Measurements from ENCODE around the gene RNASEH1.

DNA sequence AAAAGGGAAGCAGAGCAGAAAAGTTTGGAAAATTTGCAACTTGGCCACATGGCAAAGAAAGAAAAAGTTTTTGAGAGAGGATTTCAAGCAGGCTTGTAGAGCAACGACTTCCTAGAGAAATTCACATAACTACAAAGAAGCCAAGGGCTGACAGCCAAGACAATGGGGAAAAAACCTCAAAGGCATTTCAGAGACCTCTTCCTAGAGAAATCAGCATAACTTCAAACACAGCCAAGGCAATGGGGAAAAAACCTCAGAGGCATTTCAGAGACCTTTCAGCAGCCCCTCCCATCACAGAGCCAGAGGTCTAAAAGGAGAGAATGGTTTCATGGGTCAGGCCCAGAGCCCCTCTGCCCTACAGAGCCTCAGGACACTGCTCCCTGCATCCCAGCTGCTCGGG, 46.0 kb downstream of the RNASEH1 start:
- no peak for TF ChIP-seq POLR2A (IDR thresholded peaks at IDR 0.05; ENCODE audit: insufficient read depth in 1 of 2, low read depth in 2 of 2, low read length in 2 of 2)
- no peak for TF ChIP-seq CHD2 (IDR thresholded peaks at IDR 0.05; ENCODE audit: low read depth, low read length)
- TF ChIP-seq ZNF619 (CRISPR knock-in tag; IDR thresholded peaks at IDR 0.05), result no peak
- no peak for TF ChIP-seq CHCHD3 (CRISPR knock-in tag; IDR thresholded peaks at IDR 0.05)
- TF ChIP-seq ZNF589 (CRISPR knock-in tag; conservative IDR thresholded peaks at IDR 0.05), result no peak
- TF ChIP-seq, protein P1, sequence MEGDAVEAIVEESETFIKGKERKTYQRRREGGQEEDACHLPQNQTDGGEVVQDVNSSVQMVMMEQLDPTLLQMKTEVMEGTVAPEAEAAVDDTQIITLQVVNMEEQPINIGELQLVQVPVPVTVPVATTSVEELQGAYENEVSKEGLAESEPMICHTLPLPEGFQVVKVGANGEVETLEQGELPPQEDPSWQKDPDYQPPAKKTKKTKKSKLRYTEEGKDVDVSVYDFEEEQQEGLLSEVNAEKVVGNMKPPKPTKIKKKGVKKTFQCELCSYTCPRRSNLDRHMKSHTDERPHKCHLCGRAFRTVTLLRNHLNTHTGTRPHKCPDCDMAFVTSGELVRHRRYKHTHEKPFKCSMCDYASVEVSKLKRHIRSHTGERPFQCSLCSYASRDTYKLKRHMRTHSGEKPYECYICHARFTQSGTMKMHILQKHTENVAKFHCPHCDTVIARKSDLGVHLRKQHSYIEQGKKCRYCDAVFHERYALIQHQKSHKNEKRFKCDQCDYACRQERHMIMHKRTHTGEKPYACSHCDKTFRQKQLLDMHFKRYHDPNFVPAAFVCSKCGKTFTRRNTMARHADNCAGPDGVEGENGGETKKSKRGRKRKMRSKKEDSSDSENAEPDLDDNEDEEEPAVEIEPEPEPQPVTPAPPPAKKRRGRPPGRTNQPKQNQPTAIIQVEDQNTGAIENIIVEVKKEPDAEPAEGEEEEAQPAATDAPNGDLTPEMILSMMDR (CRISPR knock-in tag; IDR thresholded peaks at IDR 0.05), result no peak
- no peak for TF ChIP-seq ZBTB44 (CRISPR knock-in tag; IDR thresholded peaks at IDR 0.05)
- no peak for TF ChIP-seq ZNF17 (CRISPR knock-in tag; IDR thresholded peaks at IDR 0.05)
- no peak for TF ChIP-seq YEATS4 (CRISPR knock-in tag; IDR thresholded peaks at IDR 0.05; ENCODE audit: borderline replicate concordance)
- no peak for TF ChIP-seq HNRNPK (IDR thresholded peaks at IDR 0.05; ENCODE audit: low read depth, low read length, poor library complexity, severe bottlenecking)
- TF ChIP-seq, protein P2, sequence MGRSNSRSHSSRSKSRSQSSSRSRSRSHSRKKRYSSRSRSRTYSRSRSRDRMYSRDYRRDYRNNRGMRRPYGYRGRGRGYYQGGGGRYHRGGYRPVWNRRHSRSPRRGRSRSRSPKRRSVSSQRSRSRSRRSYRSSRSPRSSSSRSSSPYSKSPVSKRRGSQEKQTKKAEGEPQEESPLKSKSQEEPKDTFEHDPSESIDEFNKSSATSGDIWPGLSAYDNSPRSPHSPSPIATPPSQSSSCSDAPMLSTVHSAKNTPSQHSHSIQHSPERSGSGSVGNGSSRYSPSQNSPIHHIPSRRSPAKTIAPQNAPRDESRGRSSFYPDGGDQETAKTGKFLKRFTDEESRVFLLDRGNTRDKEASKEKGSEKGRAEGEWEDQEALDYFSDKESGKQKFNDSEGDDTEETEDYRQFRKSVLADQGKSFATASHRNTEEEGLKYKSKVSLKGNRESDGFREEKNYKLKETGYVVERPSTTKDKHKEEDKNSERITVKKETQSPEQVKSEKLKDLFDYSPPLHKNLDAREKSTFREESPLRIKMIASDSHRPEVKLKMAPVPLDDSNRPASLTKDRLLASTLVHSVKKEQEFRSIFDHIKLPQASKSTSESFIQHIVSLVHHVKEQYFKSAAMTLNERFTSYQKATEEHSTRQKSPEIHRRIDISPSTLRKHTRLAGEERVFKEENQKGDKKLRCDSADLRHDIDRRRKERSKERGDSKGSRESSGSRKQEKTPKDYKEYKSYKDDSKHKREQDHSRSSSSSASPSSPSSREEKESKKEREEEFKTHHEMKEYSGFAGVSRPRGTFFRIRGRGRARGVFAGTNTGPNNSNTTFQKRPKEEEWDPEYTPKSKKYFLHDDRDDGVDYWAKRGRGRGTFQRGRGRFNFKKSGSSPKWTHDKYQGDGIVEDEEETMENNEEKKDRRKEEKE (IDR thresholded peaks at IDR 0.05), result no peak
- no peak for TF ChIP-seq TCF12 (IDR thresholded peaks at IDR 0.05)
- no peak for TF ChIP-seq TCF12 (CRISPR knock-in tag; IDR thresholded peaks at IDR 0.05)
- TF ChIP-seq HCFC1 (IDR thresholded peaks at IDR 0.05; ENCODE audit: low read depth, low read length), result no peak
- TF ChIP-seq, protein P3, sequence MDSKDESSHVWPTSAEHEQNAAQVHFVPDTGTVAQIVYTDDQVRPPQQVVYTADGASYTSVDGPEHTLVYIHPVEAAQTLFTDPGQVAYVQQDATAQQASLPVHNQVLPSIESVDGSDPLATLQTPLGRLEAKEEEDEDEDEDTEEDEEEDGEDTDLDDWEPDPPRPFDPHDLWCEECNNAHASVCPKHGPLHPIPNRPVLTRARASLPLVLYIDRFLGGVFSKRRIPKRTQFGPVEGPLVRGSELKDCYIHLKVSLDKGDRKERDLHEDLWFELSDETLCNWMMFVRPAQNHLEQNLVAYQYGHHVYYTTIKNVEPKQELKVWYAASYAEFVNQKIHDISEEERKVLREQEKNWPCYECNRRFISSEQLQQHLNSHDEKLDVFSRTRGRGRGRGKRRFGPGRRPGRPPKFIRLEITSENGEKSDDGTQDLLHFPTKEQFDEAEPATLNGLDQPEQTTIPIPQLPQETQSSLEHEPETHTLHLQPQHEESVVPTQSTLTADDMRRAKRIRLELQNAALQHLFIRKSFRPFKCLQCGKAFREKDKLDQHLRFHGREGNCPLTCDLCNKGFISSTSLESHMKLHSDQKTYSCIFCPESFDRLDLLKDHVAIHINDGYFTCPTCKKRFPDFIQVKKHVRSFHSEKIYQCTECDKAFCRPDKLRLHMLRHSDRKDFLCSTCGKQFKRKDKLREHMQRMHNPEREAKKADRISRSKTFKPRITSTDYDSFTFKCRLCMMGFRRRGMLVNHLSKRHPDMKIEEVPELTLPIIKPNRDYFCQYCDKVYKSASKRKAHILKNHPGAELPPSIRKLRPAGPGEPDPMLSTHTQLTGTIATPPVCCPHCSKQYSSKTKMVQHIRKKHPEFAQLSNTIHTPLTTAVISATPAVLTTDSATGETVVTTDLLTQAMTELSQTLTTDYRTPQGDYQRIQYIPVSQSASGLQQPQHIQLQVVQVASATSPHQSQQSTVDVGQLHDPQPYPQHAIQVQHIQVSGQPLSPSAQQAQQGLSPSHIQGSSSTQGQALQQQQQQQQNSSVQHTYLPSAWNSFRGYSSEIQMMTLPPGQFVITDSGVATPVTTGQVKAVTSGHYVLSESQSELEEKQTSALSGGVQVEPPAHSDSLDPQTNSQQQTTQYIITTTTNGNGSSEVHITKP (CRISPR knock-in tag; IDR thresholded peaks at IDR 0.05; ENCODE audit: low read depth), result no peak

All from HepG2 (cell line).